ENCODE results near the gene IFT122. TPM values are rescaled to one million over a fixed set of nuclear protein-coding genes. Genes with fewer than 3 reads are reported as not detected.
A peak's percentile ranks its signal among the peaks of the same experiment; 100 is the strongest.

IFT122 gene
- total RNA-seq, 2 donors from 2014 or later: 20.2 to 43.4 TPM

- ATAC-seq (peak in 1 of 2 donors; percentile 6), DNase-seq (no peak)
- intact Hi-C loops (cut with DNase I): no loop called here
Measured at GRCh38 chr3:129567176-129567705, 127.2 kb downstream of the IFT122 start.

GRCh38 chr3:129567939-129568338 is 127.9 kb downstream of the IFT122 start:
- DNase-seq (no peak), ATAC-seq (no peak)
- intact Hi-C loops (cut with DNase I): no loop called here

GRCh38 chr3:129569856-129570255 is 129.8 kb downstream of the IFT122 start:
- intact Hi-C loops (cut with DNase I): no loop called here
- DNase-seq (no peak), ATAC-seq (no peak)

Other genes starting within 250 kb of the IFT122 start
- gene COPG1, start 190.6 kb upstream of the IFT122 start, total RNA-seq: 100 to 1,000 TPM; 109 to 149 TPM
- gene HMCES, start 161.4 kb upstream of the IFT122 start, total RNA-seq: 10 to 100 TPM; 44.6 to 46.7 TPM
- under 1 TPM; 0.32 to 0.37 TPM for gene EFCAB12, start 11.6 kb upstream of the IFT122 start, total RNA-seq
- gene MBD4, start 276 bp upstream of the IFT122 start, total RNA-seq: 10 to 100 TPM; 18.7 to 48.9 TPM
- not detected for gene RHO, start 88.4 kb downstream of the IFT122 start, total RNA-seq
- not detected for gene H1-8, start 103.0 kb downstream of the IFT122 start, total RNA-seq
- 100 to 1,000 TPM; 106 to 112 TPM for gene PLXND1, start 166.5 kb downstream of the IFT122 start, total RNA-seq